Activated T-cell treated with anti-CD3 and anti-CD28 coated beads, Interleukin-2, amount 50 U/mL, for 72 hours (primary cell): ENCODE results near the gene ZNF746. TPM values are rescaled to one million over a fixed set of nuclear protein-coding genes. Genes with fewer than 3 reads are reported as not detected.

Experiments
- ATAC-seq, 2 donors: fragments of 150-1000 bp; cut with Tn5 transposase; replicated peaks in 1 of 2; 2 replicates each; pipeline ENCODE4 v1.10.0; 2021; ENCODE audit warnings: moderate library complexity in 2 of 2, mild to moderate bottlenecking in 1 of 2
- DNase-seq, 2 donors: peaks; one replicate each; pipeline ENCODE4 v3.0.0; 2021 to 2022; ENCODE audit warnings: mixed read lengths in 1 of 2
- H3K27ac Mint-ChIP-seq: one replicate; pipeline ENCODE4 v1.8.0; 2022; ENCODE audit warnings: mild to moderate bottlenecking, moderate library complexity, mixed read lengths
- H3K27me3 Mint-ChIP-seq: one replicate; pipeline ENCODE4 v1.8.0; 2022; ENCODE audit warnings: low read depth, mixed read lengths
- H3K36me3 Mint-ChIP-seq, 2 donors: one replicate each; pipeline ENCODE4 v1.8.0; 2022; ENCODE audit warnings: mixed read lengths in 2 of 2, mild to moderate bottlenecking in 1 of 2; ENCODE audit not compliant: insufficient read depth in 2 of 2
- H3K4me1 Mint-ChIP-seq: one replicate; pipeline ENCODE4 v1.8.0; 2022; ENCODE audit warnings: low read depth, mixed read lengths
- H3K4me3 Mint-ChIP-seq, 2 donors: one replicate each; pipeline ENCODE4 v1.8.0; 2022; ENCODE audit warnings: mild to moderate bottlenecking in 2 of 2, mixed read lengths in 2 of 2, moderate library complexity in 2 of 2
- H3K9me3 Mint-ChIP-seq, 2 donors: one replicate each; pipeline ENCODE4 v1.8.0; 2022; ENCODE audit warnings: mixed read lengths in 2 of 2
- total RNA-seq, 2 donors: library from RNA; stranded (reverse); gene quantifications; one replicate each; pipeline ENCODE4 v1.2.3, GENCODE V29; 2022

The ZNF746 gene
- total RNA-seq, 2 donors from 2014 or later: 20.3 to 21.9 TPM

- no peaks in the 10 kb centered on the region for H3K27me3 Mint-ChIP-seq
- no peaks in the 10 kb centered on the region for H3K9me3 Mint-ChIP-seq
- H3K4me3 Mint-ChIP-seq: peak overlapping the region; percentile 27 to 39
- no peaks in the 10 kb centered on the region for H3K36me3 Mint-ChIP-seq
- no peak for DNase-seq
- ATAC-seq: no peak
- H3K4me1 Mint-ChIP-seq: peaks cover 15% of the 10 kb centered on the region
- no peak overlapping the region for H3K27ac Mint-ChIP-seq
These were observed 74.0 kb downstream of the ZNF746 start for GRCh38 chr7:149423449-149424110.

- Mint-ChIP-seq H3K27me3 (no peaks in the 10 kb centered on the region), H3K4me3 (peak overlapping the region; percentile 70 to 71), H3K27ac (no peak overlapping the region), H3K36me3 (no peaks in the 10 kb centered on the region), H3K9me3 (no peaks in the 10 kb centered on the region), H3K4me1 (peaks cover 15% of the 10 kb centered on the region)
- peak; percentile 13 to 19 for ATAC-seq
- DNase-seq: peak; percentile 40 to 54
These were observed 74.7 kb downstream of the ZNF746 start for GRCh38 chr7:149422914-149423301.

Other genes with a start within 250 kb of the ZNF746 start
- gene ZNF783, start 235.6 kb downstream of the ZNF746 start, total RNA-seq: 10 to 100 TPM; 28.4 to 32.4 TPM
- gene ZNF777, start 36.7 kb downstream of the ZNF746 start, total RNA-seq: 10 to 100 TPM; 19.0 to 19.5 TPM